GM21423 (cell line): ENCODE measurements around the gene RGS19.

Source experiments
- ATAC-seq: cut with Tn5 transposase; IDR thresholded peaks from one replicate; pipeline ENCODE4 v1.9.1; 2021; ENCODE audit warnings: mild to moderate bottlenecking, moderate library complexity; ENCODE audit not compliant: unreplicated experiment

Gene RGS19

GRCh38 chr20:64108731-64109681 lies 29.7 kb upstream of the RGS19 start:
- no peak for ATAC-seq

GRCh38 chr20:64107736-64108457 lies 28.6 kb upstream of the RGS19 start:
- ATAC-seq, result no peak

DNA sequence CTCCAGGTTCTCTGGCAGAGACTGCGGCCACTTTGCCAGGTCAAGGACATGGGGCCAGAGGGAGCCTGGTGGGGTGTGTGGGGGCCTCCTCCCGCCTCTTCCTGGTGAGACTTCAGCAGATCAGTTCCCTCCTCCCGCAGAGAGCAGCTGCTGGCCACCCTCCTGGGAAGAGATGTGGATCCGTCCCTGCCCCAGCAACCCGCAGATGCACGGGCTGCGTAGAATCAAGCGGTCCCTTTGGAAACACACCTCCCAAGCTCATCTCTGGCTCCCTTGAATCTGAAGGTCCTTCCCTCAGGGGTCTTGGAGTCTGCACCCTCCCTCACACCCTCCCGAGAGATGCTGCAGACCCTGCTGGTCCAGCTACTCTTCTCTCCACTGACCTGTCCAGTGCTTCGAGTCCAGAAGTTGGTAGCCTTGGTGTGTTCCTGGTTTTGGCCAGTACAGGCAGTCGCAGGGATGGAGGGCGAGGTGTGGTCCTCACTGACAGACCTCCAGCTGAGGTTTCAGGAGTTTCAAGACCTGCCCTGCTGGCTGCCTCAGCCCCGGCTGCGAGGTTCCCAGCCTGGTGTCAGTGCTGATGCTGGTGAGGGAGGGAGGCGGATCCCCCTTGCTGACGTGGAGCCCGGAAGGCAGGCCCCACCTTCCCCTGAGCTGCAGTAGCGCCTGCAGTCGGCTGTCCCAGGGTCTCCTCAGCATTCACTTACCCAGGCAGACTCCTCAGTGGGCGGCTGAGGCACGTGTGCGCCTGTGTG lies 27.8 kb upstream of the RGS19 start, which contains the start of gene NPBWR2:
TSS of gene NPBWR2 (minus strand) at position 585 of the 755 bp plus-strand sequence. CDS start 734 bp downstream, outside the sequence.
- ATAC-seq, result no peak

- no peak for ATAC-seq
These were observed 27.2 kb upstream of the RGS19 start for GRCh38 chr20:64106435-64106961.

GRCh38 chr20:64105846-64106434 lies 26.6 kb upstream of the RGS19 start:
- ATAC-seq, result no peak

DNA sequence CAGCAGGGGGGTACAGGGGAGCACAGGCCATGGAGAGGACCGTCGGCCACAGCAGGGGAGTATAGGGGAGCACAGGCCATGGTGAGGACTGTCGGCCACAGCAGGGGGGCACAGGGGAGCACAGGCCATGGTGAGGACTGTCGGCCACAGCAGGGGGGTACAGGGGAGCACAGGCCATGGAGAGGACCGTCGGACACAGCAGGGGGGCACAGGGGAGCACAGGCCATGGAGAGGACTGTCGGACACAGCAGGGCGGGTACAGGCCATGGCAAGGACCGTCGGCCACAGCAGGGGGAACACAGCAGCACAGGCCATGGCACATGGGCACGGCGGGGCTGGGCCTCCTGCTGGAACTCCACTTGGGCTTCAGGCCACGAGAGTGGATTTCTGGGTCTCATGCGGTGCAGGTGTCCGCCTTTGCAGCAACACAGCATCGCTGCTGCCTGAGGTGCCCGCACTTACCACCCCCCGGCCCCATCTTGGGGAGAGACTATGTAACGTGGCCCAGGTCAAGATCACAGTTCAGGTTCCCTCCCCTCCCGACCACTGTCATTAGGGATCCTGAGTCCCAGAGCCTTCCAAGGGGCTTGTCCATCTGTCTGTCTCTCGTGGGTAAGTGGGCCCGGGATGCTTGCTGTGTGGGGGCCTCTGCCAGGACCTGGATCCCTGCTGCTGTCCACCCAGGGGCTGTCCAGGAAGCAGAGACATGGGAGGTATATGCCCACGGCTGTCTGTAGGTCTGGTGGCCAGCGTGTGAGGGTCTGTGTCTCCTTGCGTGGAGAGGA lies 25.5 kb upstream of the RGS19 start:
- no peak for ATAC-seq

GRCh38 chr20:64103871-64104666 lies 24.8 kb upstream of the RGS19 start:
- no peak for ATAC-seq

DNA sequence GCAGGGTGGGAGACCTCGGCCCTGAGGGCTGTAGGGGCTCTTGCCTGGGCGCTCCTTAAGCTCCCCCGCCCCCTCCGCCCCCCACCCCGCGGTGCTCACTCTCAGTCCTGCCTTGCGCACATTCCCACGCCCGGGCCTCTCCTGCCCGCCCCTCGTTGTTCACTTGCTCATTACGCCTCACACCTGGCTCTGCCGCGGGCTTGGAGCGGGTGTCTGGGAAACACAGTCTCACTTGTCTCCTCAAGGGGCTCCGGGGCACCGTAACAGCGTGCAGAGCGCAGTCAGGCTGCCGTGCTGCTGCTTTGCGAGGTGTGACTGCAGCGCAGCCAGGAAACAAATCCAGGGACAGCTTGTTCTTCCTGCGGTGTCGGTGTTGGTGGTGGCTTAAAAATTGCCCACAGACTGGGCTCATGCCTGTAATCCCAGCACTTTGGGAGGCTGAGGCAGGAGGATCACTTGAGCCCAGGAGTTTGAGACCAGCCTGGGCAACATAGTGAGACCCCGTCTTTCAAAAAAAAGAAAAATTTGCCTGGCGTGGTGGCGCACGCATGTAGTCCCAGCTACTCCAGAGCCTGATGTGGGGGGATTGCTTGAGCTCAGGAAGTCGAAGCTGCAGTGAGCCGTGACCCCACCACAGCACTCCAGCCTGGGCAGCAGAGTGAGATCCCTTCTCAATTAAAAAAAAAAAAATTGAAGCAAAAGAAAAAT lies 23.5 kb upstream of the RGS19 start:
- no peak for ATAC-seq

DNA sequence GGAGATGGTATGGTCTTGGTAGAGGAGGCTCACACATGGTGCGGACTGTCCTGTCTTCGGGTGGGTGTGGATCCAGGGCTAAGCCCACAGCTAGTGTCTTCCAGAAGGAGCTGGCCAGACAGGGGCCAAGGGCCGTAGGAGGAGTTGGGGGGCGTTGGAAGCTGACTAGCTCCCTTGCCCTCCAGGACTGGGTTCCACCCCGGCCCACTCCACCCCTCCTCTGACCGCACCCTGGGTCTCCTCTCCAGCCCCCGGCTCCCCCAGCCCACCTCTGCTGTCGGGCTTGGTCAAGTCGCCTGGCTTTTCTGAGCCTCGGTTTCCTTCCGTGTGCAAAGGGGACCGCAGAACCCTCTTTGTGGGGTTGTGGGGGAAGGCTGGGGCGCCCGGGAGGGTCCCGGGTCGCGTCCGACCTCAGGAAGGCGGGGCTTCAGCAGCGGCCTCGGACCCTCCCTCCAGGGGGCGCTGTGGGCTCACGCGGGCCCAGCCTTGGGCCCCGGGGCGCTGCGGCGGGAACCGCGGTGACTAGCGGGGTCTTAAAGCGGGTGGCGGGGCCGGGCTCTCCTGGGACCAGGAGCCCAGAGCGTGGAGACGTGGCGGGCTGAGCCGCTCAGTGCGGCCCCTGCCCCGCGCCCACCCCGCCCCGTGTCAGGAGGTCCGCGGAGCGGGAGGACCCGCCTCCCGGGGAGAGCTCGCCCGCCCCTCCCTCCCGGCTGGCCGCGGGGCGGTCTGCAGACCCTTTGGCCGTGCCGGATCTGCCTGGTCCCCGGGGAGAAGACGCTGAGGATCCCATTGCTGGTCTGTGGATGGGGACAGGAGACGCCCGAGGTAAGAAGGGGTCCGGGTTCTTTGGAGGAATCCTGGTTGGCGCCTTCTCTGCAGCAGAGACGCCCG lies 22.7 kb upstream of the RGS19 start:
- no peak for ATAC-seq

- ATAC-seq, result no peak
These were observed 21.8 kb upstream of the RGS19 start for GRCh38 chr20:64100946-64101688.

DNA sequence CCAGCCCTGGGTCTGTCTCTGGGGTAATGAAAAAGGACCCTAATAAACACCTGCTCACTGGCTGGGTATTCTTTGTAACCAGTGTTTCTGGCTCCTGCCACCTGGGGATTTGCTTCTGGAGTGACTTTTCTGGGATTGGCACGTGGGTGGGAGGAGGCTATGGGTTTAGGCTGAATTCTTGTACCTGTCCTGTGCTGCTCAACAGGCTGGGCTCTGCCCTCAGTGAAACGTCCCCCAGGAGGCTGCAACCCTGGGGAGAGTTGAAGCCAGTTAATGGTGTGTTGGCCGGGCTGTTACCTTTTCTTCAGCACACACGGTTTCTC lies 21.2 kb upstream of the RGS19 start:
- no peak for ATAC-seq

- no peak for ATAC-seq
These were observed 20.7 kb upstream of the RGS19 start for GRCh38 chr20:64099880-64100565.

- ATAC-seq, result no peak
These were observed 19.9 kb upstream of the RGS19 start for GRCh38 chr20:64099086-64099786.

DNA sequence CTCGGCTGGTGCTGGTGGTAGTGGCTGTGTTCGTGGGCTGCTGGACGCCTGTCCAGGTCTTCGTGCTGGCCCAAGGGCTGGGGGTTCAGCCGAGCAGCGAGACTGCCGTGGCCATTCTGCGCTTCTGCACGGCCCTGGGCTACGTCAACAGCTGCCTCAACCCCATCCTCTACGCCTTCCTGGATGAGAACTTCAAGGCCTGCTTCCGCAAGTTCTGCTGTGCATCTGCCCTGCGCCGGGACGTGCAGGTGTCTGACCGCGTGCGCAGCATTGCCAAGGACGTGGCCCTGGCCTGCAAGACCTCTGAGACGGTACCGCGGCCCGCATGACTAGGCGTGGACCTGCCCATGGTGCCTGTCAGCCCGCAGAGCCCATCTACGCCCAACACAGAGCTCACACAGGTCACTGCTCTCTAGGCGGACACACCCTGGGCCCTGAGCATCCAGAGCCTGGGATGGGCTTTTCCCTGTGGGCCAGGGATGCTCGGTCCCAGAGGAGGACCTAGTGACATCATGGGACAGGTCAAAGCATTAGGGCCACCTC lies 19.2 kb upstream of the RGS19 start:
- no peak for ATAC-seq

DNA sequence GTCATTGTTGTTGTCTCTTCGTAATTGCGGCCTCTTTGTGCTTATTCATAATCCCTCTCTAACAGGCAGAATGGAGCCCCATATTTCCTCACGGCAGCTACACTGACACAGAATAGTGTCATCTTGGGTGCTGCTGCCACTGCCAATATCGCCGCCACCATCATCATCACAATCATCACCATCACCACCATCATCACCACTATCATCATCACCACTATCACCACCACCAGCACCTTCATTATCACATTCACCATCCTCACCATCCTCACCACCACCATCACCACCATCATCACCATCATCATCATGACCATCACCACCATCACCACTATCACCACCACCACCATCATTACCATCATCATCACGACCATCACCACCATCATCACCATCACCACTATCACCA lies 17.2 kb upstream of the RGS19 start:
- no peak for ATAC-seq
